CD14-positive monocyte (primary cell): ENCODE measurements around the gene KCNQ1. TPM values are rescaled to one million over a fixed set of nuclear protein-coding genes. Genes with fewer than 3 reads are reported as not detected.

Experiments used
- DNase-seq, 3 donors: peaks; one replicate each; pipeline ENCODE4 v3.0.0-alpha.2; 2011 to 2022
- H2AFZ ChIP-seq: 2 replicates; pipeline ENCODE4 v1.6.0; 2012; ENCODE audit warnings: mild to moderate bottlenecking, low read depth, low read length, inconsistent platforms; ENCODE audit not compliant: insufficient read depth, poor library complexity, severe bottlenecking
- H3K27ac ChIP-seq, 2 donors: 1 replicate in 1 of 2; 2 replicates in 1 of 2; pipeline ENCODE4 v1.5.1; 2012 to 2013; ENCODE audit warnings: low read length in 2 of 2, control low read depth in 1 of 2, inconsistent platforms in 1 of 2, low read depth in 1 of 2, mild to moderate bottlenecking in 1 of 2
- H3K27me3 ChIP-seq, 2 donors: one replicate each; pipeline versions ENCODE4 v1.6.0 to v1.6.1; 2011 to 2013; ENCODE audit warnings: low read length in 2 of 2; ENCODE audit not compliant: control insufficient read depth in 2 of 2, insufficient read depth in 2 of 2
- H3K36me3 ChIP-seq, 2 donors: replicated peaks in 1 of 2; 1 replicate in 1 of 2; 2 replicates in 1 of 2; pipeline versions ENCODE4 v1.5.1 to v1.6.1; 2012 to 2013; ENCODE audit warnings: low read length in 2 of 2, control low read depth in 1 of 2, inconsistent platforms in 1 of 2, mild to moderate bottlenecking in 1 of 2; ENCODE audit not compliant: insufficient read depth in 2 of 2, control insufficient read depth in 1 of 2
- H3K4me1 ChIP-seq, 2 donors: 1 replicate in 1 of 2; 2 replicates in 1 of 2; pipeline versions ENCODE4 v1.5.1 to v1.6.1; 2012 to 2013; ENCODE audit warnings: low read length in 2 of 2, control low read depth in 1 of 2, inconsistent platforms in 1 of 2, mild to moderate bottlenecking in 1 of 2, moderate library complexity in 1 of 2; ENCODE audit not compliant: insufficient read depth in 2 of 2, control insufficient read depth in 1 of 2
- H3K4me2 ChIP-seq: replicated peaks from 2 replicates; pipeline ENCODE3; 2012; ENCODE audit warnings: low read length, moderate library complexity, mild to moderate bottlenecking; ENCODE audit not compliant: poor library complexity, severe bottlenecking; ENCODE audit errors: extremely low read depth
- H3K4me3 ChIP-seq, 3 experiments: fragments of 200-600 bp in 1 of 3; sonication (generic) in 1 of 3; replicated peaks in 1 of 3; 1 replicate in 2 of 3; 2 replicates in 1 of 3; pipeline ENCODE4 v1.5.1; 2011 to 2013; ENCODE audit warnings: low read length in 3 of 3, mild to moderate bottlenecking in 3 of 3, control low read depth in 2 of 3, low read depth in 2 of 3, inconsistent platforms in 1 of 3, moderate library complexity in 1 of 3
- H3K79me2 ChIP-seq: 2 replicates; pipeline ENCODE4 v1.6.0; 2012; ENCODE audit warnings: mild to moderate bottlenecking, control low read depth, inconsistent platforms, low read length, moderate library complexity; ENCODE audit not compliant: insufficient read depth
- H3K9ac ChIP-seq: 2 replicates; pipeline ENCODE4 v1.6.0; 2017; ENCODE audit warnings: low read length, mild to moderate bottlenecking; ENCODE audit not compliant: insufficient read depth, poor library complexity, severe bottlenecking
- H3K9me3 ChIP-seq, 2 donors: replicated peaks in 1 of 2; 1 replicate in 1 of 2; 2 replicates in 1 of 2; pipeline versions ENCODE4 v1.5.1 to v1.6.1; 2012 to 2013; ENCODE audit warnings: low read length in 2 of 2, control low read depth in 1 of 2; ENCODE audit not compliant: control insufficient read depth in 1 of 2, insufficient read depth in 1 of 2
- H4K20me1 ChIP-seq: 2 replicates; pipeline ENCODE4 v1.6.0; 2012; ENCODE audit warnings: mild to moderate bottlenecking, low read length, control low read depth, moderate library complexity; ENCODE audit not compliant: insufficient read depth
- H3K27ac Mint-ChIP-seq, 7 donors: one replicate each; pipeline ENCODE4 v1.8.0; 2020; ENCODE audit warnings: mild to moderate bottlenecking in 7 of 7, mixed read lengths in 7 of 7, moderate library complexity in 6 of 7, inconsistent platforms in 2 of 7
- H3K27me3 Mint-ChIP-seq, 3 donors: one replicate each; pipeline ENCODE4 v1.8.0; 2021 to 2022; ENCODE audit warnings: low read depth in 3 of 3, mild to moderate bottlenecking in 3 of 3, mixed read lengths in 3 of 3, moderate library complexity in 3 of 3, inconsistent platforms in 1 of 3
- H3K36me3 Mint-ChIP-seq, 2 donors: one replicate each; pipeline ENCODE4 v1.8.0; 2020; ENCODE audit warnings: mixed read lengths in 2 of 2, inconsistent platforms in 1 of 2, mild to moderate bottlenecking in 1 of 2
- H3K4me1 Mint-ChIP-seq: one replicate; pipeline ENCODE4 v1.8.0; 2020; ENCODE audit warnings: mild to moderate bottlenecking, mixed read lengths
- H3K4me3 Mint-ChIP-seq, 2 donors: one replicate each; pipeline ENCODE4 v1.8.0; 2020; ENCODE audit warnings: mild to moderate bottlenecking in 2 of 2, mixed read lengths in 2 of 2, moderate library complexity in 1 of 2
- H3K9me3 Mint-ChIP-seq, 7 donors: one replicate each; pipeline ENCODE4 v1.8.0; 2020 to 2022; ENCODE audit warnings: mixed read lengths in 7 of 7, mild to moderate bottlenecking in 6 of 7, moderate library complexity in 6 of 7, inconsistent platforms in 2 of 7
- WGBS: methylation state at CpG from one replicate; pipeline ENCODE4 v1.1.5; 2013; ENCODE audit warnings: missing lambda C conversion rate; ENCODE audit not compliant: insufficient coverage; 5-methylcytosine and 5-hydroxymethylcytosine counted together
- intact Hi-C, 2 donors: fragments of 100-400 bp; cut with micrococcal nuclease; formaldehyde crosslinking; loops; one replicate each; pipeline versions ENCODE4 v1.15.0 to v1.15.1; 2023
- polyA plus RNA-seq, 3 donors: library from polyadenylated mRNA; depleted of rRNA in 1 of 3; unstranded in 2 of 3; stranded (reverse) in 1 of 3; fragments of 300-500 nt in 2 of 3; fragments of >200 nt in 1 of 3; fragmentation: Illumina TruSeq in 2 of 3; gene quantifications; 1 replicate in 2 of 3; 2 replicates in 1 of 3; pipeline ENCODE4 v1.2.3, GENCODE V29; 2012 to 2021
- TF ChIP-seq, protein P1 (sequence below): fragments of 200-600 bp; IDR thresholded peaks from one replicate; pipeline ENCODE4 v1.8.0; 2022; ENCODE audit warnings: antibody characterized with exemption, mild to moderate bottlenecking

Gene KCNQ1
- polyA plus RNA-seq, 3 donors: 14.9 to 31.8 (median 21.6) TPM

DNA sequence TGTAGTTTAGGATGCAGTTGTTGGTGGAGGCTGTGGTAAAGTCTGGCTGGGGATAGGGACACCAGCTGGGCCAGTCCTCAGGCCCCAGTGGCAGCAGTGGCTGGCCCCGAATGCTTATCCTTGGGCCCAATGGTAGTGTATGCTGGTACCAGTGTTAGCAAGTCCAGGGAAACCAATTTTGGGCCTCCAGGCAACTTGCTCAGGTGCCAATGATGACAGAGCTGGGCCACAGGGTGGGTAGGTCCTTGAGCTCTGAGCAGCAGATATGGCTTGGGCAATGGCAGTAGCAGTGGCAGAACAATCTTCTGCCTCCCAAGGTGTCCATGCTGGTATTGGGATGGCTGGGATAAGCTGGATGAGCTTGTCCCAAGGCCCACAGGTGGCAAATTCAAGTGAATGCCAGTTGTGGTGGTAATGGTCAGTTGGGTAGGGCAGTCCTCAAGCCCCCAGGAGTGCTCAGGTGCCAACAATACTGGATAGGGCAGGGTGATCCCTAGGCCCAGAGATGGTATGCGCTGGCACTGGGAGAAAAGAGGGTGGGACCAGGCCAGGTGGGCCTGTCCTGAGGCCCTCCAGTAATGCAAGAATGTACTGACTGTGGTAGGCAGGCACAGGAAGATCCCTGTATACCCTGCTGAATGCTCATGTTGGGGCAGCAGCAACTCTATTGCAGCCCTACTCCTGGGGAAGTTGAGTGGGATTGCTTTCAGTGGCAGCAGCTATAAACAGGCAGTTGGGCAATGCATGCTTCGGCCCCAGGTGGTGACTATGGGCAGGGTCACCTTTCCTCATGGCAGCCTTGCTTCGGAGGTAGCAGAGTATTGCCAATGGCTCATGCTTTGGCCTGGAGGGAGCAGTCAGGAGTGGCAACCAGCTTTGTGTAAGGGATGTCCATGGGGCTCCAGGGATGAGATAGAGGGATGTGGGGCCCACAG is 200.3 kb downstream of the KCNQ1 start:
- TF ChIP-seq, protein P1, sequence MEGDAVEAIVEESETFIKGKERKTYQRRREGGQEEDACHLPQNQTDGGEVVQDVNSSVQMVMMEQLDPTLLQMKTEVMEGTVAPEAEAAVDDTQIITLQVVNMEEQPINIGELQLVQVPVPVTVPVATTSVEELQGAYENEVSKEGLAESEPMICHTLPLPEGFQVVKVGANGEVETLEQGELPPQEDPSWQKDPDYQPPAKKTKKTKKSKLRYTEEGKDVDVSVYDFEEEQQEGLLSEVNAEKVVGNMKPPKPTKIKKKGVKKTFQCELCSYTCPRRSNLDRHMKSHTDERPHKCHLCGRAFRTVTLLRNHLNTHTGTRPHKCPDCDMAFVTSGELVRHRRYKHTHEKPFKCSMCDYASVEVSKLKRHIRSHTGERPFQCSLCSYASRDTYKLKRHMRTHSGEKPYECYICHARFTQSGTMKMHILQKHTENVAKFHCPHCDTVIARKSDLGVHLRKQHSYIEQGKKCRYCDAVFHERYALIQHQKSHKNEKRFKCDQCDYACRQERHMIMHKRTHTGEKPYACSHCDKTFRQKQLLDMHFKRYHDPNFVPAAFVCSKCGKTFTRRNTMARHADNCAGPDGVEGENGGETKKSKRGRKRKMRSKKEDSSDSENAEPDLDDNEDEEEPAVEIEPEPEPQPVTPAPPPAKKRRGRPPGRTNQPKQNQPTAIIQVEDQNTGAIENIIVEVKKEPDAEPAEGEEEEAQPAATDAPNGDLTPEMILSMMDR: no peak
- Histone ChIP-seq H3K27me3 (no peaks in the 10 kb centered on the region), H3K4me2 (no peak overlapping the region), H2AFZ (no peak overlapping the region), H3K9me3 (peaks cover 28 to 58% of the 10 kb centered on the region in 2 donors), H3K4me1 (no peaks in the 10 kb centered on the region), H3K9ac (no peak overlapping the region), H4K20me1 (peaks cover 32% of the 10 kb centered on the region), H3K4me3 (no peak overlapping the region), H3K27ac (no peak overlapping the region), H3K79me2 (no peaks in the 10 kb centered on the region), H3K36me3 (peaks cover 0 to 6% of the 10 kb centered on the region in 2 donors)
- Mint-ChIP-seq H3K27me3 (peaks cover 0 to 9% (median 1%) of the 10 kb centered on the region in 3 donors), H3K4me3 (no peak overlapping the region), H3K9me3 (peaks cover 47 to 89% (median 67%) of the 10 kb centered on the region in 7 donors), H3K4me1 (no peaks in the 10 kb centered on the region), H3K27ac (no peak overlapping the region), H3K36me3 (peaks cover 9 to 20% of the 10 kb centered on the region in 2 donors)
- WGBS: 98% methylated on average over 4 of the region's 4 CpGs
- intact Hi-C loops: no loop called here
- DNase-seq: no peak

DNA sequence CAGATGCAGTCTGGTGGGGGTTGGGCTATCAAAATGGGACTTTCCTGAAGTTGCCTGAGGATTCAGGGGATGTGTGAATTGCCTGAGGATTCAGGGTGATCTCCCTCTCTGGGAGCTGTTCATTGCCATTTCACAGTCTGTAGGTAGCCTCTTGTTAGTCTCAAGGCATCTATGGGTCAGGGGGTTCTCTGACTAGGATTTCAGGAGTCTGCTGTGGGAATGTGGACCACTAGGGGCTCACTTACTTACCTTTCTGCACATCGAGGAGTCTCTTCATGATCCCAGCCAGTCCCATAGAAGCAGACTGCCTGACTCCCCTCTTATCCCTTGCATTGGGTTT is 200.9 kb downstream of the KCNQ1 start:
- intact Hi-C loops: no loop called here

More for the DNA sequence above, 200.9 kb downstream of the KCNQ1 start:
- Histone ChIP-seq H3K27me3 (no peaks in the 10 kb centered on the region), H3K27ac (no peak overlapping the region), H3K36me3 (peaks cover 0 to 6% of the 10 kb centered on the region in 2 donors), H4K20me1 (peaks cover 35% of the 10 kb centered on the region), H3K4me1 (no peaks in the 10 kb centered on the region), H2AFZ (no peak overlapping the region), H3K9me3 (peaks cover 25 to 61% of the 10 kb centered on the region in 2 donors), H3K79me2 (no peaks in the 10 kb centered on the region), H3K4me2 (no peak overlapping the region), H3K4me3 (no peak overlapping the region), H3K9ac (no peak overlapping the region)
- Mint-ChIP-seq H3K27ac (no peak overlapping the region), H3K36me3 (peaks cover 10 to 17% of the 10 kb centered on the region in 2 donors), H3K4me1 (no peaks in the 10 kb centered on the region), H3K27me3 (peaks cover 0 to 9% (median 1%) of the 10 kb centered on the region in 3 donors), H3K9me3 (peaks cover 46 to 91% (median 69%) of the 10 kb centered on the region in 7 donors), H3K4me3 (no peak overlapping the region)
- no CpG with 5 or more reads among the region's 1 CpG for WGBS
- DNase-seq: no peak
- TF ChIP-seq, protein P1: no peak
